Loucy (cell line): ENCODE results near the gene NDST1.

ENCODE experiments used
- H2AFZ ChIP-seq: fragments of 200-600 bp; sonication (generic); 2 replicates; pipeline ENCODE4 v1.6.0; 2016; ENCODE audit warnings: antibody characterized with exemption, mild to moderate bottlenecking, low read length, moderate library complexity
- H3F3A ChIP-seq: fragments of 200-600 bp; 2 replicates; pipeline ENCODE4 v1.6.0; 2016; ENCODE audit warnings: antibody characterized with exemption, low read depth, mild to moderate bottlenecking
- H3K27me3 ChIP-seq: fragments of 200-600 bp; sonication (generic); 2 replicates; pipeline ENCODE4 v1.6.1; 2014; ENCODE audit warnings: low read length, mild to moderate bottlenecking; ENCODE audit not compliant: insufficient read depth, poor library complexity, severe bottlenecking
- H3K36me3 ChIP-seq: fragments of 200-600 bp; sonication (generic); 2 replicates; pipeline ENCODE4 v1.6.1; 2016; ENCODE audit warnings: low read length; ENCODE audit not compliant: insufficient read depth
- H3K4me1 ChIP-seq: fragments of 200-600 bp; sonication (generic); 2 replicates; pipeline ENCODE4 v1.5.1; 2014; ENCODE audit warnings: low read length, mild to moderate bottlenecking; ENCODE audit not compliant: insufficient read depth, poor library complexity, severe bottlenecking
- H3K4me2 ChIP-seq: fragments of 200-600 bp; sonication (generic); 2 replicates; pipeline ENCODE4 v1.6.0; 2014; ENCODE audit warnings: antibody characterized with exemption, low read length, low read depth, mild to moderate bottlenecking; ENCODE audit not compliant: poor library complexity, severe bottlenecking
- H3K4me3 ChIP-seq: fragments of 200-600 bp; sonication (generic); 2 replicates; pipeline ENCODE4 v1.5.1; 2014; ENCODE audit warnings: low read length, mild to moderate bottlenecking, mixed read lengths; ENCODE audit not compliant: poor library complexity, severe bottlenecking
- H3K79me2 ChIP-seq: fragments of 200-600 bp; sonication (generic); 2 replicates; pipeline ENCODE4 v1.6.1; 2014; ENCODE audit warnings: low read length; ENCODE audit not compliant: insufficient read depth
- H3K9ac ChIP-seq: fragments of 200-600 bp; sonication (generic); 2 replicates; pipeline ENCODE4 v1.6.0; 2014; ENCODE audit warnings: mild to moderate bottlenecking, low read depth, low read length, moderate library complexity; ENCODE audit not compliant: poor library complexity, severe bottlenecking
- H3K9me2 ChIP-seq: fragments of 200-600 bp; sonication (generic); replicated peaks from 2 replicates; pipeline ENCODE4 v1.6.1; 2016; ENCODE audit warnings: low read depth, low read length, mixed read lengths
- H3K9me3 ChIP-seq: fragments of 200-600 bp; sonication (generic); 2 replicates; pipeline ENCODE4 v1.6.1; 2014; ENCODE audit warnings: mild to moderate bottlenecking, antibody characterized with exemption, low read length, low read depth; ENCODE audit not compliant: insufficient read depth
- H4K20me1 ChIP-seq: fragments of 200-600 bp; sonication (generic); 2 replicates; pipeline ENCODE4 v1.6.0; 2014; ENCODE audit warnings: antibody characterized with exemption, low read length, mild to moderate bottlenecking; ENCODE audit not compliant: insufficient read depth, poor library complexity, severe bottlenecking
- EZH2phosphoT487 ChIP-seq: fragments of 200-600 bp; IDR thresholded peaks from 2 replicates; pipeline ENCODE4 v1.6.1; 2018; ENCODE audit warnings: antibody characterized with exemption, mild to moderate bottlenecking, moderate library complexity, borderline replicate concordance
- TF ChIP-seq, protein P1 (sequence below): fragments of 200-600 bp; sonication (generic); conservative IDR thresholded peaks from 2 replicates; pipeline ENCODE4 v1.5.1; 2014; ENCODE audit warnings: mild to moderate bottlenecking, antibody characterized with exemption, low read length

Gene NDST1

GRCh38 chr5:150503386-150503785 lies 4.5 kb upstream of the NDST1 start:
- Histone ChIP-seq H3K9me2 (no peaks in the 10 kb centered on the region), H3K27me3 (no peaks in the 10 kb centered on the region), H2AFZ (no peak overlapping the region), H3K79me2 (no peaks in the 10 kb centered on the region), H3K9me3 (no peaks in the 10 kb centered on the region), H3K9ac (no peak overlapping the region), H4K20me1 (no peaks in the 10 kb centered on the region), H3K36me3 (no peaks in the 10 kb centered on the region), H3K4me3 (no peak overlapping the region), H3K4me1 (no peaks in the 10 kb centered on the region), H3K4me2 (no peak overlapping the region), H3F3A (no peaks in the 10 kb centered on the region)
- TF ChIP-seq, protein P1, sequence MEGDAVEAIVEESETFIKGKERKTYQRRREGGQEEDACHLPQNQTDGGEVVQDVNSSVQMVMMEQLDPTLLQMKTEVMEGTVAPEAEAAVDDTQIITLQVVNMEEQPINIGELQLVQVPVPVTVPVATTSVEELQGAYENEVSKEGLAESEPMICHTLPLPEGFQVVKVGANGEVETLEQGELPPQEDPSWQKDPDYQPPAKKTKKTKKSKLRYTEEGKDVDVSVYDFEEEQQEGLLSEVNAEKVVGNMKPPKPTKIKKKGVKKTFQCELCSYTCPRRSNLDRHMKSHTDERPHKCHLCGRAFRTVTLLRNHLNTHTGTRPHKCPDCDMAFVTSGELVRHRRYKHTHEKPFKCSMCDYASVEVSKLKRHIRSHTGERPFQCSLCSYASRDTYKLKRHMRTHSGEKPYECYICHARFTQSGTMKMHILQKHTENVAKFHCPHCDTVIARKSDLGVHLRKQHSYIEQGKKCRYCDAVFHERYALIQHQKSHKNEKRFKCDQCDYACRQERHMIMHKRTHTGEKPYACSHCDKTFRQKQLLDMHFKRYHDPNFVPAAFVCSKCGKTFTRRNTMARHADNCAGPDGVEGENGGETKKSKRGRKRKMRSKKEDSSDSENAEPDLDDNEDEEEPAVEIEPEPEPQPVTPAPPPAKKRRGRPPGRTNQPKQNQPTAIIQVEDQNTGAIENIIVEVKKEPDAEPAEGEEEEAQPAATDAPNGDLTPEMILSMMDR, result no peak
- no peak for TF ChIP-seq EZH2phosphoT487

GRCh38 chr5:150503977-150504620 lies 3.8 kb upstream of the NDST1 start:
- Histone ChIP-seq H3K9ac (no peak overlapping the region), H3K36me3 (no peaks in the 10 kb centered on the region), H4K20me1 (no peaks in the 10 kb centered on the region), H3K4me1 (no peaks in the 10 kb centered on the region), H3K27me3 (no peaks in the 10 kb centered on the region), H3K9me2 (no peaks in the 10 kb centered on the region), H3K79me2 (no peaks in the 10 kb centered on the region), H3K4me3 (no peak overlapping the region), H3K4me2 (no peak overlapping the region), H3F3A (no peaks in the 10 kb centered on the region), H2AFZ (no peak overlapping the region), H3K9me3 (no peaks in the 10 kb centered on the region)
- TF ChIP-seq EZH2phosphoT487, result no peak
- TF ChIP-seq, protein P1, result no peak

- H3K9me2 ChIP-seq, result no peaks in the 10 kb centered on the region
- no peaks in the 10 kb centered on the region for H3K27me3 ChIP-seq
- no peaks in the 10 kb centered on the region for H3K4me1 ChIP-seq
- no peaks in the 10 kb centered on the region for H3K79me2 ChIP-seq
- H3K9me3 ChIP-seq, result no peaks in the 10 kb centered on the region
- TF ChIP-seq, protein P1, result no peak
- TF ChIP-seq EZH2phosphoT487, result no peak
- no peak overlapping the region for H3K4me3 ChIP-seq
- no peaks in the 10 kb centered on the region for H4K20me1 ChIP-seq
- no peak overlapping the region for H3K9ac ChIP-seq
- no peaks in the 10 kb centered on the region for H3F3A ChIP-seq
- no peaks in the 10 kb centered on the region for H3K36me3 ChIP-seq
- no peak overlapping the region for H2AFZ ChIP-seq
- no peak overlapping the region for H3K4me2 ChIP-seq
Measured at GRCh38 chr5:150505041-150505511, 2.9 kb upstream of the NDST1 start.
